H9 (cell line): ENCODE measurements around the gene KIF1A. TPM values are rescaled to one million over a fixed set of nuclear protein-coding genes. Genes with fewer than 3 reads are reported as not detected.
A peak's percentile ranks its signal among the peaks of the same experiment; 100 is the strongest.

Experiments used
- DNase-seq: peaks from one replicate; pipeline ENCODE4 v3.0.0-alpha.2; 2017
- H2AFZ ChIP-seq: one replicate; pipeline ENCODE4 v1.6.1; 2013; ENCODE audit warnings: mild to moderate bottlenecking, low read length, control low read depth, moderate library complexity
- H2AK5ac ChIP-seq: 2 replicates; pipeline ENCODE4 v1.6.1; 2013; ENCODE audit warnings: low read length, control low read depth, mixed read lengths; ENCODE audit not compliant: insufficient read length
- H2BK120ac ChIP-seq: one replicate; pipeline ENCODE4 v1.6.1; 2013; ENCODE audit warnings: low read depth, mild to moderate bottlenecking, low read length, control low read depth, inconsistent platforms; ENCODE audit not compliant: poor library complexity, severe bottlenecking
- H2BK12ac ChIP-seq: 2 replicates; pipeline ENCODE4 v1.6.1; 2013; ENCODE audit warnings: low read length, control low read depth, mixed read lengths, low read depth; ENCODE audit not compliant: insufficient read length
- H2BK15ac ChIP-seq: 2 replicates; pipeline ENCODE4 v1.6.1; 2013; ENCODE audit warnings: low read depth, low read length, control low read depth
- H2BK20ac ChIP-seq: one replicate; pipeline ENCODE4 v1.6.1; 2013; ENCODE audit warnings: low read depth, mild to moderate bottlenecking, low read length, control low read depth, inconsistent platforms; ENCODE audit not compliant: poor library complexity, severe bottlenecking
- H2BK5ac ChIP-seq: 2 replicates; pipeline ENCODE4 v1.6.1; 2013; ENCODE audit warnings: low read length, control low read depth, mixed read lengths; ENCODE audit not compliant: insufficient read length
- H3K14ac ChIP-seq: 2 replicates; pipeline ENCODE4 v1.6.1; 2013; ENCODE audit warnings: low read length, control low read depth; ENCODE audit not compliant: insufficient read depth
- H3K18ac ChIP-seq: 2 replicates; pipeline ENCODE4 v1.6.1; 2013; ENCODE audit warnings: low read depth, mild to moderate bottlenecking, mixed read lengths, low read length, control low read depth; ENCODE audit not compliant: insufficient read length
- H3K23ac ChIP-seq: 2 replicates; pipeline ENCODE4 v1.6.1; 2013; ENCODE audit warnings: low read length, control low read depth, mixed read lengths, low read depth; ENCODE audit not compliant: insufficient read length
- H3K23me2 ChIP-seq: 2 replicates; pipeline ENCODE4 v1.6.1; 2013; ENCODE audit warnings: low read depth, mild to moderate bottlenecking, mixed read lengths, low read length, control low read depth; ENCODE audit not compliant: insufficient read length, poor library complexity, severe bottlenecking
- H3K27ac ChIP-seq: 2 replicates; pipeline ENCODE4 v1.5.1; 2013; ENCODE audit warnings: low read length, control low read depth, mixed read lengths, low read depth; ENCODE audit not compliant: insufficient read length
- H3K27me3 ChIP-seq: 2 replicates; pipeline ENCODE4 v1.6.1; 2013; ENCODE audit warnings: low read length, control low read depth, inconsistent platforms; ENCODE audit not compliant: insufficient read depth
- H3K4ac ChIP-seq: 2 replicates; pipeline ENCODE4 v1.6.1; 2013; ENCODE audit warnings: low read depth, mild to moderate bottlenecking, control low read depth, inconsistent platforms, low read length, moderate library complexity
- H3K4me1 ChIP-seq: 2 replicates; pipeline ENCODE4 v1.6.1; 2013; ENCODE audit warnings: low read length, control low read depth, inconsistent platforms; ENCODE audit not compliant: insufficient read depth
- H3K4me2 ChIP-seq: 2 replicates; pipeline ENCODE4 v1.6.1; 2013; ENCODE audit warnings: low read length, control low read depth, mixed read lengths; ENCODE audit not compliant: insufficient read length, insufficient read depth
- H3K56ac ChIP-seq: 2 replicates; pipeline ENCODE4 v1.6.1; 2013; ENCODE audit warnings: low read depth, mild to moderate bottlenecking, mixed read lengths, low read length, control low read depth; ENCODE audit not compliant: insufficient read length
- H3K79me1 ChIP-seq: 2 replicates; pipeline ENCODE4 v1.6.1; 2013; ENCODE audit warnings: low read depth, mild to moderate bottlenecking, moderate library complexity, low read length, control low read depth, inconsistent platforms; ENCODE audit not compliant: insufficient read depth, poor library complexity, severe bottlenecking
- H3K79me2 ChIP-seq: 2 replicates; pipeline ENCODE4 v1.6.1; 2013; ENCODE audit warnings: low read length, control low read depth, inconsistent platforms; ENCODE audit not compliant: insufficient read depth
- H3K9ac ChIP-seq: 2 replicates; pipeline ENCODE4 v1.6.1; 2013; ENCODE audit warnings: low read length, control low read depth, mixed read lengths; ENCODE audit not compliant: insufficient read length; ENCODE audit errors: extremely low read depth
- H3K9me3 ChIP-seq: one replicate; pipeline ENCODE4 v1.6.1; 2013; ENCODE audit warnings: low read depth, low read length, inconsistent platforms; ENCODE audit not compliant: control insufficient read depth
- H3T11ph ChIP-seq: one replicate; pipeline ENCODE4 v1.6.1; 2013; ENCODE audit warnings: mild to moderate bottlenecking, low read length, control low read depth, inconsistent platforms
- H4K20me1 ChIP-seq: one replicate; pipeline ENCODE4 v1.6.1; 2013; ENCODE audit not compliant: control insufficient read depth, insufficient read length, insufficient read depth
- H4K5ac ChIP-seq: 2 replicates; pipeline ENCODE4 v1.6.1; 2013; ENCODE audit warnings: low read depth, mild to moderate bottlenecking, mixed read lengths, low read length, control low read depth; ENCODE audit not compliant: insufficient read length
- H4K8ac ChIP-seq: replicated peaks from 2 replicates; pipeline ENCODE4 v1.6.1; 2013; ENCODE audit warnings: low read length, control low read depth, mixed read lengths, low read depth; ENCODE audit not compliant: insufficient read length
- H4K91ac ChIP-seq: 2 replicates; pipeline ENCODE4 v1.6.1; 2013; ENCODE audit warnings: low read depth, mild to moderate bottlenecking, moderate library complexity, mixed read lengths, low read length, control low read depth; ENCODE audit not compliant: insufficient read length
- H3K27ac Mint-ChIP-seq, 3 experiments: 2 replicates in 2 of 3; 3 replicates in 1 of 3; pipeline ENCODE4 v1.8.0; 2020 to 2021; ENCODE audit warnings: mixed read lengths in 3 of 3, mild to moderate bottlenecking in 1 of 3, moderate library complexity in 1 of 3
- H3K27me3 Mint-ChIP-seq: 2 replicates; pipeline ENCODE4 v1.8.0; 2021; ENCODE audit warnings: low read depth, mild to moderate bottlenecking, moderate library complexity, mixed read lengths
- H3K36me3 Mint-ChIP-seq, 3 experiments: 2 replicates in 2 of 3; 3 replicates in 1 of 3; pipeline ENCODE4 v1.8.0; 2020 to 2021; ENCODE audit warnings: low read depth in 3 of 3, mixed read lengths in 3 of 3; ENCODE audit not compliant: insufficient read depth in 1 of 3
- H3K4me1 Mint-ChIP-seq, 2 experiments: 2 replicates each; pipeline ENCODE4 v1.8.0; 2020; ENCODE audit warnings: mixed read lengths in 2 of 2
- H3K4me3 Mint-ChIP-seq, 2 experiments: 2 replicates in 1 of 2; 3 replicates in 1 of 2; pipeline ENCODE4 v1.8.0; 2020 to 2021; ENCODE audit warnings: mild to moderate bottlenecking in 2 of 2, mixed read lengths in 2 of 2, moderate library complexity in 1 of 2
- H3K9me3 Mint-ChIP-seq, 2 experiments: 2 replicates in 1 of 2; 3 replicates in 1 of 2; pipeline ENCODE4 v1.8.0; 2020; ENCODE audit warnings: mild to moderate bottlenecking in 2 of 2, mixed read lengths in 2 of 2, moderate library complexity in 1 of 2
- WGBS: extraction: QIAGEN DNeasy Blood & Tissue Kit; methylation state at CpG from one replicate; pipeline ENCODE4 v1.1.7; 2013; ENCODE audit warnings: missing lambda C conversion rate, low lambda C conversion rate, mixed read lengths; ENCODE audit not compliant: insufficient read length; ENCODE audit errors: extremely low coverage; 5-methylcytosine and 5-hydroxymethylcytosine counted together
- total RNA-seq: library from RNA; stranded (reverse); gene quantifications from 2 replicates; pipeline ENCODE4 v1.2.1, GENCODE V29; 2021
- TF ChIP-seq, protein P1 (sequence below): fragments of 200-600 bp; sonication (generic); conservative IDR thresholded peaks from 3 replicates; pipeline ENCODE4 v1.8.0; 2021; ENCODE audit warnings: antibody characterized with exemption, mild to moderate bottlenecking

Gene KIF1A
- total RNA-seq, 1 experiment from 2014 or later, result 204 TPM

DNA sequence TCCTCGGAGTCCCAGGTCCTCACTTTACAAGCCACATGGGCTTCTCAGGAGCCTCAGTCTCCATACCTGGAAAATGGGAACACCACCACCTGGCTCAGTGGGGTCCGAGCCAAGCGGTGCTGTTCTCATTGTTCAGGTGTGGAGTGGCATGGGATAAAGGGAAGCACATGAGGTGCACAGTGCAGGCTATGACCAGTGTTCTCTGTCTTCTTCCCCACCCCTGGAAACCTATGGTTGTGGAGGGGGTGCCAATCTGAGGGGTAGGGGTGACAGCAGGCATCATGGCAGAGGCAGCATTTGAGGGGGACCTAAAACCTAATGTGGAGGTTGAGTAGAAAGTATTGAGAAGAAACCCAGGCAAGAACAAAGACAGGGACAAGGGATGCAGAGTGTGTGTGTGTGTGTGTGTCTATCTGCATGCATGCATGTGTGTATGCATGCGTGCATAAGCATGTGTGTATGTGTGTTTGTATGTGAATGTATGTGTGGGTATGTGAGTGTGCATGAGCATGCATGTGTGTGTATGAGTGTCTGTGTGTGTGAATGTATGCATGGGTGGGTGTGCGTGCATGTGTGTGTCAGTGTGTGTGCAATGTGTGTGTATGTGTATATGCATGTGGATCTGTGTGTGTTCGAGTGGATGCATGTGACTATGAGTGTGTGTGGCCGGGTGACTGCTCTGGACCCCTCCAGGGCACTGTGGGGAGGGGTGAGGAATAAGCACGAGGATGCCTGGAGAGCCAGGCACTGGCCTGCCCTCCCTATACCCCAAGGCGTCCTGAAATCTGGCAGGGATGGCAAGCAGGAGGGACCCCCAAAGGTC, 4.0 kb downstream of the KIF1A start:
- no peak overlapping the region for H3K14ac ChIP-seq
- no peak overlapping the region for H4K91ac ChIP-seq
- Mint-ChIP-seq H3K4me1 (peaks cover 8 to 21% of the 10 kb centered on the region in 2 experiments), H3K27me3 (peaks cover 3% of the 10 kb centered on the region), H3K27ac (peak overlapping the region in 1 of 3 experiments; percentile 80; a peak in 1 of 7 replicates), H3K9me3 (peaks cover 17 to 25% of the 10 kb centered on the region in 2 experiments), H3K36me3 (peaks cover 50 to 58% (median 53%) of the 10 kb centered on the region in 3 experiments), H3K4me3 (peak overlapping the region in 1 of 2 experiments; percentile 18; a peak in 3 of 5 replicates)
- no peak overlapping the region for H2BK5ac ChIP-seq
- H2BK120ac ChIP-seq, result no peak overlapping the region
- H2AFZ ChIP-seq, result no peak overlapping the region
- H4K20me1 ChIP-seq, result peaks cover 3% of the 10 kb centered on the region
- no peaks in the 10 kb centered on the region; the same call in 1 of the 2 replicates for H3K4me1 ChIP-seq
- peaks cover 12% of the 10 kb centered on the region for H3K79me1 ChIP-seq
- H3K56ac ChIP-seq, result no peak overlapping the region
- no peak overlapping the region for H3K27ac ChIP-seq
- no CpG with 5 or more reads among the region's 9 CpGs for WGBS
- H2BK15ac ChIP-seq, result no peak overlapping the region
- H3K27me3 ChIP-seq, result no peaks in the 10 kb centered on the region
- H4K5ac ChIP-seq, result no peak overlapping the region
- TF ChIP-seq, protein P1, sequence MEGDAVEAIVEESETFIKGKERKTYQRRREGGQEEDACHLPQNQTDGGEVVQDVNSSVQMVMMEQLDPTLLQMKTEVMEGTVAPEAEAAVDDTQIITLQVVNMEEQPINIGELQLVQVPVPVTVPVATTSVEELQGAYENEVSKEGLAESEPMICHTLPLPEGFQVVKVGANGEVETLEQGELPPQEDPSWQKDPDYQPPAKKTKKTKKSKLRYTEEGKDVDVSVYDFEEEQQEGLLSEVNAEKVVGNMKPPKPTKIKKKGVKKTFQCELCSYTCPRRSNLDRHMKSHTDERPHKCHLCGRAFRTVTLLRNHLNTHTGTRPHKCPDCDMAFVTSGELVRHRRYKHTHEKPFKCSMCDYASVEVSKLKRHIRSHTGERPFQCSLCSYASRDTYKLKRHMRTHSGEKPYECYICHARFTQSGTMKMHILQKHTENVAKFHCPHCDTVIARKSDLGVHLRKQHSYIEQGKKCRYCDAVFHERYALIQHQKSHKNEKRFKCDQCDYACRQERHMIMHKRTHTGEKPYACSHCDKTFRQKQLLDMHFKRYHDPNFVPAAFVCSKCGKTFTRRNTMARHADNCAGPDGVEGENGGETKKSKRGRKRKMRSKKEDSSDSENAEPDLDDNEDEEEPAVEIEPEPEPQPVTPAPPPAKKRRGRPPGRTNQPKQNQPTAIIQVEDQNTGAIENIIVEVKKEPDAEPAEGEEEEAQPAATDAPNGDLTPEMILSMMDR, result no peak
- peak overlapping the region; percentile 53 for H4K8ac ChIP-seq
- H3K23me2 ChIP-seq, result peaks cover 11% of the 10 kb centered on the region
- no peaks in the 10 kb centered on the region for H3K9me3 ChIP-seq
- no peak overlapping the region for H3K18ac ChIP-seq
- H3K9ac ChIP-seq, result no peak overlapping the region
- peak; percentile 15 for DNase-seq
- H3K4me2 ChIP-seq, result no peak overlapping the region
- no peak overlapping the region for H3T11ph ChIP-seq
- no peak overlapping the region for H2AK5ac ChIP-seq
- H3K79me2 ChIP-seq, result peaks cover 69% of the 10 kb centered on the region
- peak overlapping the region; percentile 85 for H3K23ac ChIP-seq
- H2BK20ac ChIP-seq, result no peak overlapping the region
- H3K4ac ChIP-seq, result no peak overlapping the region
- no peak overlapping the region for H2BK12ac ChIP-seq
